Astrocyte of the spinal cord (primary cell): ENCODE data around the gene METRNL.
"Not testable (repeated sequence)": the region's sequence is repeated elsewhere in the genome, so short reads cannot be mapped to it uniquely, and the experiment has no call there.

Experiments used
- DNase-seq: peaks from one replicate; pipeline ENCODE4 v3.0.0; 2011; ENCODE audit warnings: low read depth, low spot score
- H3K4me3 ChIP-seq: 2 replicates; pipeline ENCODE4 v1.5.1; 2011; ENCODE audit warnings: low read depth, mild to moderate bottlenecking, low read length, moderate library complexity
- CTCF ChIP-seq: IDR thresholded peaks from 2 replicates; pipeline ENCODE4 v1.5.1; 2012; ENCODE audit warnings: low read depth, mild to moderate bottlenecking, low read length, inconsistent platforms
- in situ Hi-C: cut with HindIII; loops from 2 replicates; pipeline ENCODE4 v1.10.0; 2017; ENCODE audit warnings: low sequenced_read_pairs

METRNL gene

GRCh38 chr17:83118071-83118841 lies 38.8 kb downstream of the METRNL start:
- TF ChIP-seq CTCF = no peak
- in situ Hi-C loops = no loop called here
- H3K4me3 ChIP-seq = no peak overlapping the region
- no peak for DNase-seq

GRCh38 chr17:83119987-83120864 lies 40.8 kb downstream of the METRNL start:
- no peak for TF ChIP-seq CTCF
- no peak overlapping the region for H3K4me3 ChIP-seq
- no peak for DNase-seq
- in situ Hi-C loops = no loop called here

- in situ Hi-C loops, H3K4me3 ChIP-seq, DNase-seq: not testable (repeated sequence)
Observed at GRCh38 chr17:83121473-83121872, 42.1 kb downstream of the METRNL start.

- no peak overlapping the region for H3K4me3 ChIP-seq
Observed at GRCh38 chr17:83121921-83122820, 42.8 kb downstream of the METRNL start.

GRCh38 chr17:83122834-83123233 lies 43.4 kb downstream of the METRNL start:
- in situ Hi-C loops = no loop called here
- no peak for DNase-seq
- no peak for TF ChIP-seq CTCF
- H3K4me3 ChIP-seq = no peak overlapping the region

More at GRCh38 chr17:83121921-83122820, 42.8 kb downstream of the METRNL start:
- no peak for TF ChIP-seq CTCF
- DNase-seq = no peak
- in situ Hi-C loops = no loop called here

- H3K4me3 ChIP-seq = no peak overlapping the region
- in situ Hi-C loops = no loop called here
- DNase-seq = no peak
- TF ChIP-seq CTCF = no peak
Observed at GRCh38 chr17:83123896-83124801, 44.7 kb downstream of the METRNL start.
